Ovary (tissue), 3 donors: ENCODE data around the gene EMP2.

Source experiments
- EP300 ChIP-seq: sonication (generic); formaldehyde crosslinking; IDR thresholded peaks from one replicate; pipeline ENCODE4 v1.6.1; 2017; ENCODE audit warnings: antibody characterized with exemption
- POLR2A ChIP-seq: fragments of 450-650 bp; IDR thresholded peaks from one replicate; pipeline ENCODE4 v1.6.1; 2017; ENCODE audit warnings: antibody characterized with exemption, mild to moderate bottlenecking, moderate library complexity
- TF ChIP-seq, protein P1 (sequence below), 3 donors: fragments of 450-650 bp in 2 of 3; fragments of 200-600 bp in 1 of 3; IDR thresholded peaks; one replicate each; pipeline versions ENCODE4 v1.5.1 to v1.8.0; 2016 to 2022; ENCODE audit warnings: antibody characterized with exemption in 3 of 3, mild to moderate bottlenecking in 1 of 3
- donor health status: DM: no; HTN: no; CAD: no.

DNA sequence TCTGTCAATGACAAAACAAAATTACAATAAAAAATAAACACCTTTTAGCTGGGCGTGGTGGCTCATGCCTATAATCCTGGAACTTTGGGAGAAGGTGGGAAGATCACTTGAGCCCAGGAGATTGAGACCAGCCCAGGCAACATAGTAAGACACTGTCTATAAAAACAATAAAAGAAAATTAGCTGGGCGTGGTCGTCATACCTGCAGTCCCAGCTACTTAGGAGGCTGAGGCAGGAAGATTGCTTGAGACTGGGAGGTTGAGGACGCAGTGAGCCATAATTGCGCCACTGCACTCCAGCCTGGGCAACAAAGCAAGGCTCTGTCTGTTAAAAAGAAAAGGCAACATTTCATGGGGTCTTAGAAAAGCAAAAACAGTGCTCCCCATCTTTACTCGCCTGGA, 32.7 kb downstream of the EMP2 start:
- TF ChIP-seq POLR2A: no peak
- TF ChIP-seq, protein P1, sequence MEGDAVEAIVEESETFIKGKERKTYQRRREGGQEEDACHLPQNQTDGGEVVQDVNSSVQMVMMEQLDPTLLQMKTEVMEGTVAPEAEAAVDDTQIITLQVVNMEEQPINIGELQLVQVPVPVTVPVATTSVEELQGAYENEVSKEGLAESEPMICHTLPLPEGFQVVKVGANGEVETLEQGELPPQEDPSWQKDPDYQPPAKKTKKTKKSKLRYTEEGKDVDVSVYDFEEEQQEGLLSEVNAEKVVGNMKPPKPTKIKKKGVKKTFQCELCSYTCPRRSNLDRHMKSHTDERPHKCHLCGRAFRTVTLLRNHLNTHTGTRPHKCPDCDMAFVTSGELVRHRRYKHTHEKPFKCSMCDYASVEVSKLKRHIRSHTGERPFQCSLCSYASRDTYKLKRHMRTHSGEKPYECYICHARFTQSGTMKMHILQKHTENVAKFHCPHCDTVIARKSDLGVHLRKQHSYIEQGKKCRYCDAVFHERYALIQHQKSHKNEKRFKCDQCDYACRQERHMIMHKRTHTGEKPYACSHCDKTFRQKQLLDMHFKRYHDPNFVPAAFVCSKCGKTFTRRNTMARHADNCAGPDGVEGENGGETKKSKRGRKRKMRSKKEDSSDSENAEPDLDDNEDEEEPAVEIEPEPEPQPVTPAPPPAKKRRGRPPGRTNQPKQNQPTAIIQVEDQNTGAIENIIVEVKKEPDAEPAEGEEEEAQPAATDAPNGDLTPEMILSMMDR (IDR thresholded peaks at IDR 0.05): no peak
- TF ChIP-seq EP300: no peak
